Measurements from ENCODE around the gene MR1. TPM values are rescaled to one million over a fixed set of nuclear protein-coding genes. Genes with fewer than 3 reads are reported as not detected.
A peak's percentile ranks its signal among the peaks of the same experiment; 100 is the strongest.

Gene MR1
- total and polyA plus RNA-seq, 9 of the 15 experiments (the other 6 are each of a cell fraction or from before 2014, with no cell fraction given): 9.7 to 21.7 (median 15.6) TPM

GRCh38 chr1:181088079-181089016 lies 54.6 kb downstream of the MR1 start, which contains the start of gene IER5 (continued):
- TF ChIP-seq REST (IDR thresholded peaks at IDR 0.05; ENCODE audit: borderline replicate concordance) (peak; percentile 77), REST (CRISPR knock-in tag; IDR thresholded peaks at IDR 0.05; ENCODE audit: low read depth) (no peak; the same call in 1 of the 2 replicates), TEAD2 (tag; IDR thresholded peaks at IDR 0.05) (no peak), DIDO1 (tag; IDR thresholded peaks at IDR 0.05; ENCODE audit: low read depth) (no peak; the same call in 1 of the 2 replicates), E2F4 (CRISPR knock-in tag; IDR thresholded peaks at IDR 0.05; ENCODE audit: low read depth) (peak; percentile 92), STAT5A (IDR thresholded peaks at IDR 0.05; ENCODE audit: borderline replicate concordance, low read length) (no peak; the same call in 1 of the 2 replicates), IRF2 (CRISPR knock-in tag; IDR thresholded peaks at IDR 0.05) (no peak), HNRNPH1 (optimal IDR thresholded peaks at IDR 0.05; ENCODE audit: low read depth, low read length) (no peak), RAD51 (IDR thresholded peaks at IDR 0.05; ENCODE audit: borderline replicate concordance, low read depth) (peak; percentile 86), ZNF583 (CRISPR knock-in tag; IDR thresholded peaks at IDR 0.05) (peak; percentile 58; the same call in 1 of the 2 replicates), E2F1 (CRISPR knock-in tag; IDR thresholded peaks at IDR 0.05) (peak; percentile 97), MEF2D (tag; conservative IDR thresholded peaks at IDR 0.05; ENCODE audit: low read depth) (0 out of 2 replicates have a peak, but pooled peaks have one; percentile 44), DEAF1 (CRISPR knock-in tag; IDR thresholded peaks at IDR 0.05) (peak; percentile 50; the same call in 1 of the 2 replicates)
